K562 (cell line): ENCODE data around the gene THADA. TPM values are rescaled to one million over a fixed set of nuclear protein-coding genes. Genes with fewer than 3 reads are reported as not detected.

Source experiments
- ATF7 ChIP-seq: fragments of 450-650 bp; IDR thresholded peaks from 2 replicates; pipeline ENCODE4 v1.7.1; 2014; ENCODE audit warnings: mild to moderate bottlenecking, moderate library complexity
- CHD2 ChIP-seq: IDR thresholded peaks from 2 replicates; pipeline ENCODE4 v1.6.1; 2011; ENCODE audit warnings: low read depth, low read length
- CREB1 ChIP-seq, 2 experiments: sonication (generic) in 1 of 2; formaldehyde crosslinking in 1 of 2; IDR thresholded peaks; 2 replicates each; pipeline versions ENCODE4 v1.6.1 to v1.8.0; 2012 to 2022; ENCODE audit warnings: inconsistent platforms in 1 of 2, mild to moderate bottlenecking in 1 of 2, missing genetic modification reagents in 1 of 2, moderate library complexity in 1 of 2
- HDAC6 ChIP-seq: IDR thresholded peaks from 2 replicates; pipeline ENCODE4 v1.6.1; 2012; ENCODE audit warnings: low read depth, mild to moderate bottlenecking, control low read depth, inconsistent platforms, low read length, moderate library complexity
- LARP7 ChIP-seq: fragments of 450-650 bp; IDR thresholded peaks from 2 replicates; pipeline ENCODE4 v1.6.1; 2016
- PPARD ChIP-seq: fragments of 250-450 bp; sonication (Bioruptor Pico); IDR thresholded peaks from 2 replicates; pipeline ENCODE4 v1.8.0; 2022; ENCODE audit warnings: inconsistent platforms, mild to moderate bottlenecking, moderate library complexity
- RFX5 ChIP-seq: IDR thresholded peaks from 2 replicates; pipeline ENCODE4 v1.6.1; 2011; ENCODE audit warnings: low read depth, mild to moderate bottlenecking, improper control_type of control experiment, low read length
- U2AF2 ChIP-seq: fragments of 200-400 bp; formaldehyde crosslinking; optimal IDR thresholded peaks from 2 replicates; pipeline ENCODE3; 2017; ENCODE audit warnings: low read depth, mild to moderate bottlenecking, low read length
- ZBTB40 ChIP-seq, 2 experiments: fragments of 450-650 bp in 1 of 2; sonication (generic) in 1 of 2; formaldehyde crosslinking in 1 of 2; IDR thresholded peaks; 2 replicates each; pipeline versions ENCODE4 v1.7.1 to v1.9.0; 2016 to 2022; ENCODE audit warnings: inconsistent platforms in 1 of 2, mild to moderate bottlenecking in 1 of 2, missing genetic modification reagents in 1 of 2
- ZFX ChIP-seq: sonication (generic); formaldehyde crosslinking; IDR thresholded peaks from 2 replicates; pipeline ENCODE4 v1.8.0; 2022; ENCODE audit warnings: mild to moderate bottlenecking, missing genetic modification reagents, moderate library complexity
- ZNF121 ChIP-seq: sonication (generic); formaldehyde crosslinking; conservative IDR thresholded peaks from 2 replicates; pipeline ENCODE4 v1.8.0; 2022; ENCODE audit warnings: missing genetic modification reagents
- ZNF23 ChIP-seq: fragments of 250-450 bp; sonication (Bioruptor Pico); IDR thresholded peaks from 2 replicates; pipeline ENCODE4 v1.4.0; 2020; ENCODE audit warnings: mild to moderate bottlenecking
- ZNF239 ChIP-seq: fragments of 250-450 bp; sonication (Bioruptor Pico); IDR thresholded peaks from 2 replicates; pipeline ENCODE4 v1.4.0; 2020; ENCODE audit warnings: mild to moderate bottlenecking
- ZNF589 ChIP-seq: fragments of 200-800 bp; sonication (Bioruptor generic); IDR thresholded peaks from 2 replicates; pipeline ENCODE4 v1.6.1; 2016; ENCODE audit warnings: low read depth, missing genetic modification characterization, missing compliant biosample characterization
- polyA plus RNA-seq, 8 experiments: library from polyadenylated mRNA; depleted of rRNA in 4 of 8; stranded (reverse) in 5 of 8; unstranded in 3 of 8; fragments of >200 nt; fragmentation: Nextera tagmentation in 2 of 8; fragmentation: Illumina TruSeq in 1 of 8; extraction: Ambion mirVana in 2 of 8; extraction: Trizol in 1 of 8; gene quantifications; 2 replicates each; pipeline versions ENCODE4 v1.2.1 to v1.2.3, GENCODE V29; 2011 to 2014; ENCODE audit warnings: inconsistent platforms in 1 of 8, missing spikeins in 1 of 8
- total RNA-seq, 7 experiments: library from RNA; depleted of rRNA in 6 of 7; stranded (reverse); fragments of >200 nt in 6 of 7; fragmentation: Illumina TruSeq in 2 of 7; extraction: Trizol in 2 of 7; gene quantifications; 2 replicates each; pipeline versions ENCODE4 v1.2.1 to v1.2.3, GENCODE V29; 2011 to 2021; ENCODE audit warnings: low replicate concordance in 1 of 7
- TF ChIP-seq, protein P1 (sequence below): IDR thresholded peaks from 2 replicates; pipeline ENCODE4 v1.6.1; 2011; ENCODE audit warnings: borderline replicate concordance, low read depth, mild to moderate bottlenecking, moderate library complexity, low read length; ENCODE audit not compliant: insufficient read depth, poor library complexity, severe bottlenecking

Gene THADA
- total and polyA plus RNA-seq, 9 of the 15 experiments (the other 6 are each of a cell fraction or from before 2014, with no cell fraction given): 17.8 to 34.7 (median 31.9) TPM

- TF ChIP-seq CREB1 (IDR thresholded peaks at IDR 0.05): peak; percentile 80
- TF ChIP-seq CREB1 (CRISPR knock-in tag; IDR thresholded peaks at IDR 0.05): no peak
- TF ChIP-seq LARP7: no peak
- TF ChIP-seq ZNF589 (CRISPR knock-in tag): peak; percentile 97
- TF ChIP-seq ATF7: peak; percentile 96
- TF ChIP-seq ZBTB40 (IDR thresholded peaks at IDR 0.05): no peak
- no peak for TF ChIP-seq ZBTB40 (CRISPR knock-in tag; IDR thresholded peaks at IDR 0.05)
- no peak for TF ChIP-seq U2AF2
- TF ChIP-seq ZNF121: no peak
- TF ChIP-seq ZNF239 (CRISPR knock-in tag): no peak; the same call in none of the 2 replicates
- TF ChIP-seq, protein P1, sequence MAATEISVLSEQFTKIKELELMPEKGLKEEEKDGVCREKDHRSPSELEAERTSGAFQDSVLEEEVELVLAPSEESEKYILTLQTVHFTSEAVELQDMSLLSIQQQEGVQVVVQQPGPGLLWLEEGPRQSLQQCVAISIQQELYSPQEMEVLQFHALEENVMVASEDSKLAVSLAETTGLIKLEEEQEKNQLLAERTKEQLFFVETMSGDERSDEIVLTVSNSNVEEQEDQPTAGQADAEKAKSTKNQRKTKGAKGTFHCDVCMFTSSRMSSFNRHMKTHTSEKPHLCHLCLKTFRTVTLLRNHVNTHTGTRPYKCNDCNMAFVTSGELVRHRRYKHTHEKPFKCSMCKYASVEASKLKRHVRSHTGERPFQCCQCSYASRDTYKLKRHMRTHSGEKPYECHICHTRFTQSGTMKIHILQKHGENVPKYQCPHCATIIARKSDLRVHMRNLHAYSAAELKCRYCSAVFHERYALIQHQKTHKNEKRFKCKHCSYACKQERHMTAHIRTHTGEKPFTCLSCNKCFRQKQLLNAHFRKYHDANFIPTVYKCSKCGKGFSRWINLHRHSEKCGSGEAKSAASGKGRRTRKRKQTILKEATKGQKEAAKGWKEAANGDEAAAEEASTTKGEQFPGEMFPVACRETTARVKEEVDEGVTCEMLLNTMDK: no peak
- no peak for TF ChIP-seq ZNF23 (CRISPR knock-in tag)
- TF ChIP-seq PPARD (CRISPR knock-in tag): peak; percentile 57; the same call in 1 of the 2 replicates
- TF ChIP-seq RFX5: no peak
- TF ChIP-seq ZFX (CRISPR knock-in tag): no peak
- TF ChIP-seq HDAC6: no peak
- no peak for TF ChIP-seq CHD2
These were observed 301.8 kb downstream of the THADA start (continued) for GRCh38 chr2:43293744-43294695.
